Measurements from ENCODE around the gene SP7. TPM values are rescaled to one million over a fixed set of nuclear protein-coding genes. Genes with fewer than 3 reads are reported as not detected.

SP7 gene
- total and polyA plus RNA-seq, 9 of the 15 experiments (the other 6 are each of a cell fraction or from before 2014, with no cell fraction given) = 0.04 TPM; not detected in 8

- TF ChIP-seq TCF7 (IDR thresholded peaks at IDR 0.05; ENCODE audit: borderline replicate concordance) (peak; percentile 87; the same call in 1 of the 2 replicates), GABPB1 (CRISPR knock-in tag; IDR thresholded peaks at IDR 0.05) (peak; percentile 46; the same call in 1 of the 2 replicates)
Observed at GRCh38 chr12:53324779-53325510, 11.2 kb downstream of the SP7 start (continued).

- H3K4me1 ChIP-seq (replicated peaks in 1 of 2; ENCODE audit: control insufficient read depth in 2 of 2, insufficient read depth in 2 of 2, low read length in 2 of 2) = peaks cover 31 to 55% of the 10 kb centered on the region in 2 experiments
- DNase-seq (ENCODE audit: extremely low read depth in 1 of 4, low spot score in 3 of 4) = peak in 2 of 4 experiments; percentile 56 to 80
- H3K4me3 ChIP-seq = peak overlapping the region; percentile 51
- peaks cover 4% of the 10 kb centered on the region for H3K9me1 ChIP-seq (ENCODE audit: control insufficient read depth, insufficient read depth, low read length)
- peak overlapping the region; percentile 98 for H2AFZ ChIP-seq (ENCODE audit: low read depth, low read length)
- H3K4me2 ChIP-seq (ENCODE audit: insufficient read depth, low read length) = peak overlapping the region; percentile 97
- peaks cover 10% of the 10 kb centered on the region; the same call in 2 of the 3 replicates for H3K36me3 ChIP-seq (ENCODE audit: control insufficient read depth, insufficient read depth, low read length)
- FAIRE-seq = peak; percentile 72
- ChIA-PET CTCF (ENCODE audit: low intra/inter-chr PET ratio) (interaction anchor here (0.6 to 2.6 kb wide), 8 partner anchors 21 to 299 kb away, joined by 3 to 20 read pairs (median 4); partner anchors contain the start of gene PCBP2), POLR2A (interaction anchor here (0.6 to 3.1 kb wide), 14 partner anchors 9 to 177 kb away, joined by 3 to 15 read pairs (median 4); partner anchors contain the start of genes ESPL1 and TARBP2)
- BruUV-seq (replicated peaks) = no TSS peak
- H3K9ac ChIP-seq (ENCODE audit: insufficient read depth in 1 of 2, low read depth in 2 of 2, low read length in 2 of 2) = peak overlapping the region; percentile 79 to 95
- H3K79me2 ChIP-seq (ENCODE audit: control insufficient read depth, insufficient read depth, low read length) = peaks cover 12% of the 10 kb centered on the region
- H3K27me3 ChIP-seq (ENCODE audit: control insufficient read depth in 2 of 2, insufficient read depth in 2 of 2, low read length in 2 of 2) = no peaks in the 10 kb centered on the region
- ATAC-seq = peak; percentile 55
- H4K20me1 ChIP-seq (replicated peaks; ENCODE audit: control insufficient read depth, insufficient read depth, low read length) = no peaks in the 10 kb centered on the region
- intact Hi-C loops (cut with micrococcal nuclease) (loop anchor here (1.0 to 10.0 kb wide), 3 partner anchors 21 to 184 kb away; partner anchors contain the start of gene AMHR2), in situ Hi-C loops (cut with MboI) (loop anchor here (10.0 kb wide), 1 partner anchor 181 kb away; the partner anchor contains the start of genes NPFF and TARBP2)
- H3K27ac ChIP-seq (ENCODE audit: extremely low read depth, low read depth, low read length) = peak overlapping the region; percentile 85
- no peaks in the 10 kb centered on the region for H3K9me3 ChIP-seq (replicated peaks; ENCODE audit: control insufficient read depth, insufficient read depth, low read depth, low read length)
- WGBS (ENCODE audit: insufficient coverage, low coverage, missing lambda C conversion rate) = 4% methylated on average over 28 of the region's 28 CpGs
- TF ChIP-seq E2F6 (IDR thresholded peaks at IDR 0.05; ENCODE audit: borderline replicate concordance in 1 of 2, extremely low read depth in 1 of 2, insufficient read depth in 1 of 2, insufficient read length in 1 of 2, low read depth in 1 of 2, low read length in 1 of 2, poor library complexity in 1 of 2, severe bottlenecking in 1 of 2) (peak; percentile 23 to 73), ZNF232 (CRISPR knock-in tag; IDR thresholded peaks at IDR 0.05) (0 out of 2 replicates have a peak, but pooled peaks have one; percentile 30), NRF1 (conservative IDR thresholded peaks at IDR 0.05 in 1 of 2, IDR thresholded peaks at IDR 0.05 in 1 of 2) (peak; percentile 54 to 65), RB1 (IDR thresholded peaks at IDR 0.05; ENCODE audit: low read depth) (peak; percentile 14; the same call in 1 of the 2 replicates), ZC3H4 (CRISPR knock-in tag; IDR thresholded peaks at IDR 0.05; ENCODE audit: borderline replicate concordance) (no peak), ZBTB17 (CRISPR knock-in tag; IDR thresholded peaks at IDR 0.05) (no peak), ZNF707 (CRISPR knock-in tag; conservative IDR thresholded peaks at IDR 0.05) (no peak), WHSC1 (IDR thresholded peaks at IDR 0.05; ENCODE audit: low read length) (no peak), RFX5 (IDR thresholded peaks at IDR 0.05; ENCODE audit: low read depth, low read length) (no peak), BHLHE40 (IDR thresholded peaks at IDR 0.05; ENCODE audit: low read length) (peak; percentile 46; the same call in 1 of the 2 replicates), CREB1 (IDR thresholded peaks at IDR 0.05) (no peak; the same call in 1 of the 2 replicates), CREB1 (CRISPR knock-in tag; IDR thresholded peaks at IDR 0.05) (0 out of 2 replicates have a peak, but pooled peaks have one; percentile 14), NR2C2 (CRISPR knock-in tag; IDR thresholded peaks at IDR 0.05) (peak; percentile 77; the same call in 1 of the 2 replicates), NR2C2 (tag; IDR thresholded peaks at IDR 0.05) (no peak), HDAC1 (IDR thresholded peaks at IDR 0.05) (peak in 1 of 2 experiments; percentile 47; a peak in 1 of 4 replicates)
Observed at GRCh38 chr12:53324113-53324778, 11.9 kb downstream of the SP7 start.

All from K562 (cell line).